ENCODE results near the gene SCPEP1. TPM values are rescaled to one million over a fixed set of nuclear protein-coding genes. Genes with fewer than 3 reads are reported as not detected.

Gene SCPEP1
- total and polyA plus RNA-seq, 10 of the 15 experiments (the other 5 are each of a cell fraction or from before 2014, with no cell fraction given) = 31.2 to 80.2 (median 40.7) TPM

- RAD21 ChIA-PET (ENCODE audit: unreplicated experiment) = interaction anchor here (0.8 to 1.2 kb wide), 2 partner anchors 109 to 187 kb away, joined by 3 to 4 read pairs; no protein-coding TSS in a partner anchor
- WGBS (ENCODE audit: insufficient coverage, insufficient replicate concordance, low lambda C conversion rate, missing lambda C conversion rate) = 97% methylated on average over 2 of the region's 2 CpGs
- FAIRE-seq = no peak
These were observed 28.1 kb downstream of the SCPEP1 start for GRCh38 chr17:57006040-57006439.

More at GRCh38 chr17:57006040-57006439, 28.1 kb downstream of the SCPEP1 start:
- TF ChIP-seq EGR1 (IDR thresholded peaks at IDR 0.05; ENCODE audit: borderline replicate concordance in 1 of 2, low read depth in 2 of 2, low read length in 2 of 2) = no peak
- TF ChIP-seq PML (IDR thresholded peaks at IDR 0.05; ENCODE audit: low read length) = no peak
- TF ChIP-seq ZBTB11 (CRISPR knock-in tag; IDR thresholded peaks at IDR 0.05) = no peak
- no peak for TF ChIP-seq ZNF217 (IDR thresholded peaks at IDR 0.05)
- TF ChIP-seq STAT3 (IDR thresholded peaks at IDR 0.05; ENCODE audit: low read depth, low read length) = no peak
- TF ChIP-seq MEF2A (IDR thresholded peaks at IDR 0.05; ENCODE audit: insufficient read depth, low read depth, low read length) = no peak
- no peak for TF ChIP-seq SP1 (IDR thresholded peaks at IDR 0.05; ENCODE audit: low read depth, low read length)
- no peak for TF ChIP-seq BCL3 (IDR thresholded peaks at IDR 0.05; ENCODE audit: borderline replicate concordance, insufficient read depth, low read depth, low read length, poor library complexity, severe bottlenecking)
- H3K9me3 ChIP-seq (replicated peaks; ENCODE audit: control insufficient read depth, insufficient read depth, low read length) = no peaks in the 10 kb centered on the region
- DNase-seq (ENCODE audit: low read depth, low spot score) = no peak
- no peak for ATAC-seq
- no peak overlapping the region for H3K4me3 ChIP-seq
- H3K27me3 ChIP-seq (replicated peaks in 1 of 2; ENCODE audit: control insufficient read depth in 2 of 2, insufficient read depth in 2 of 2, low read length in 1 of 2) = no peaks in the 10 kb centered on the region
- BruUV-seq (replicated peaks) = no TSS peak
- no peaks in the 10 kb centered on the region for H3K79me2 ChIP-seq (ENCODE audit: control insufficient read depth, insufficient read depth, low read length)
- peaks cover 2 to 22% of the 10 kb centered on the region in 2 experiments for H3K36me3 ChIP-seq (ENCODE audit: control insufficient read depth in 2 of 2, insufficient read depth in 2 of 2, low read length in 1 of 2)
- H2AFZ ChIP-seq (ENCODE audit: control insufficient read depth, low read depth, low read length) = no peak overlapping the region
- peak overlapping the region; percentile 74; the same call in 1 of the 2 replicates for H3K27ac ChIP-seq (ENCODE audit: control insufficient read depth, insufficient read depth)
- H3K4me2 ChIP-seq (ENCODE audit: control insufficient read depth, insufficient read depth) = no peak overlapping the region
- no peak overlapping the region for H3K9ac ChIP-seq (ENCODE audit: control insufficient read depth, insufficient read depth, low read length)
- ChIA-PET POLR2A (interaction anchor here (1.0 to 1.1 kb wide), 2 partner anchors 11 to 27 kb away, joined by 3 read pairs; no protein-coding TSS in a partner anchor), CTCF (interaction anchor here (0.9 to 1.7 kb wide), 3 partner anchors 12 to 186 kb away, joined by 3 read pairs; no protein-coding TSS in a partner anchor), SMC1A (ENCODE audit: uncharacterized antibody, unreplicated experiment) (interaction anchor here (0.7 to 6.4 kb wide), 6 partner anchors 15 to 186 kb away, joined by 3 to 41 read pairs (median 4); partner anchors contain the start of genes AKAP1 and SCPEP1)
- no peaks in the 10 kb centered on the region for H4K20me1 ChIP-seq (ENCODE audit: control insufficient read depth, insufficient read depth)
- in situ Hi-C loops (cut with MboI) (no loop called here), intact Hi-C loops (cut with micrococcal nuclease; ENCODE audit: unreplicated experiment) (loop anchor here (5.0 to 10.0 kb wide), 2 partner anchors 44 to 79 kb away; partner anchors contain the start of genes AKAP1 and COIL)
- peaks cover 32% of the 10 kb centered on the region for H3K4me1 ChIP-seq (ENCODE audit: control insufficient read depth, insufficient read depth, low read length)
